Measurements from ENCODE around the gene UBE2K. TPM values are rescaled to one million over a fixed set of nuclear protein-coding genes. Genes with fewer than 3 reads are reported as not detected.
"Not testable (repeated sequence)": the region's sequence is repeated elsewhere in the genome, so short reads cannot be mapped to it uniquely, and the experiment has no call there.

UBE2K gene
- total RNA-seq, 1 donor from 2014 or later = 68.7 TPM

DNA sequence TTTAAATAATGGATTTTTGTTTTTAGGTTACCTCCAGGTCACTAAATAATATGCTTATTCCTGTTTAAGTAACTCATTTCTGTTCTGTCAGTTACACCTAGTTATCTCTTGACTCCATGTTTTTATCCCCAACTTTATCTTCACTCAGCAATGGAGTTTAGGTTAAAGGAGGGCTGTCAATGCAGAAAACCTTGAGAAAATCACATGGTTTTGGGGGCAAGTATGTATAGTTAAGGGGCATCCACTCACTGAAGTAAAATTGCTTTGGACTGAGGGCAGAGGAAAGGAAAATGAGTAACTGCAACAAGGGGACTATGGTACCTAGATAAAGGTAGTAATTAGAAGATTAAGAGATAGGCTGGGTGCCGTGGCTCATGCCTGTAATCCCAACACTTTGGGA, 87.1 kb downstream of the UBE2K start:
- Mint-ChIP-seq H3K4me3 (no peak overlapping the region), H3K27ac (no peak overlapping the region), H3K4me1 (no peaks in the 10 kb centered on the region), H3K27me3 (ENCODE audit: low read depth) (no peaks in the 10 kb centered on the region), H3K9me3 (peaks cover 7% of the 10 kb centered on the region), H3K36me3 (peaks cover 8% of the 10 kb centered on the region)
- no peak for DNase-seq (ENCODE audit: low spot score in 2 of 2, unreplicated experiment in 2 of 2)
- TF ChIP-seq, protein P1, sequence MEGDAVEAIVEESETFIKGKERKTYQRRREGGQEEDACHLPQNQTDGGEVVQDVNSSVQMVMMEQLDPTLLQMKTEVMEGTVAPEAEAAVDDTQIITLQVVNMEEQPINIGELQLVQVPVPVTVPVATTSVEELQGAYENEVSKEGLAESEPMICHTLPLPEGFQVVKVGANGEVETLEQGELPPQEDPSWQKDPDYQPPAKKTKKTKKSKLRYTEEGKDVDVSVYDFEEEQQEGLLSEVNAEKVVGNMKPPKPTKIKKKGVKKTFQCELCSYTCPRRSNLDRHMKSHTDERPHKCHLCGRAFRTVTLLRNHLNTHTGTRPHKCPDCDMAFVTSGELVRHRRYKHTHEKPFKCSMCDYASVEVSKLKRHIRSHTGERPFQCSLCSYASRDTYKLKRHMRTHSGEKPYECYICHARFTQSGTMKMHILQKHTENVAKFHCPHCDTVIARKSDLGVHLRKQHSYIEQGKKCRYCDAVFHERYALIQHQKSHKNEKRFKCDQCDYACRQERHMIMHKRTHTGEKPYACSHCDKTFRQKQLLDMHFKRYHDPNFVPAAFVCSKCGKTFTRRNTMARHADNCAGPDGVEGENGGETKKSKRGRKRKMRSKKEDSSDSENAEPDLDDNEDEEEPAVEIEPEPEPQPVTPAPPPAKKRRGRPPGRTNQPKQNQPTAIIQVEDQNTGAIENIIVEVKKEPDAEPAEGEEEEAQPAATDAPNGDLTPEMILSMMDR (IDR thresholded peaks at IDR 0.05; ENCODE audit: unreplicated experiment) = no peak

DNA sequence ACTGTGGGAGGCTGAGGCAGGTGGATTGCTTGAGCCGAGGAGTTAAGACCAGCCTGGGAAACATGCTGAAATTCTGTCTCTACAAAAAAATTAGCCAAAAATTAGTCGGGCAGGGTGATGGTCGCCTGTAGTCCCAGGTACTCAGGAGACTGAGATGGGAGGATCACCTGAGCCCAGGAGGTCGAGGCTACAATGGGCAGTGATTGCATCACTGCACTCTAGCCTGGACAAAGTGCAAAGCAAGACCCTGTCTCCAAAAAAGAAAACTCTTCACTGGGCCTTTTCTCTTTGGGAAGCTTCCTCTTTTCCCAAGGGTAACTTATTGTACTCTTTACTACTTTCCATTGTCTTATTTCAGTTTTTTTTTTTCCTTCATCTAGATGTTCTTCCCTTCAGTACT, 88.9 kb downstream of the UBE2K start:
- H3K4me3 Mint-ChIP-seq = no peak overlapping the region
- no peak overlapping the region for H3K27ac Mint-ChIP-seq
- peaks cover 4% of the 10 kb centered on the region for H3K9me3 Mint-ChIP-seq
- H3K4me1 Mint-ChIP-seq = no peaks in the 10 kb centered on the region
- TF ChIP-seq, protein P1 (IDR thresholded peaks at IDR 0.05; ENCODE audit: unreplicated experiment) = no peak
- no peaks in the 10 kb centered on the region for H3K36me3 Mint-ChIP-seq
- no peak for DNase-seq (ENCODE audit: low spot score in 2 of 2, unreplicated experiment in 2 of 2)
- no peaks in the 10 kb centered on the region for H3K27me3 Mint-ChIP-seq (ENCODE audit: low read depth)

DNA sequence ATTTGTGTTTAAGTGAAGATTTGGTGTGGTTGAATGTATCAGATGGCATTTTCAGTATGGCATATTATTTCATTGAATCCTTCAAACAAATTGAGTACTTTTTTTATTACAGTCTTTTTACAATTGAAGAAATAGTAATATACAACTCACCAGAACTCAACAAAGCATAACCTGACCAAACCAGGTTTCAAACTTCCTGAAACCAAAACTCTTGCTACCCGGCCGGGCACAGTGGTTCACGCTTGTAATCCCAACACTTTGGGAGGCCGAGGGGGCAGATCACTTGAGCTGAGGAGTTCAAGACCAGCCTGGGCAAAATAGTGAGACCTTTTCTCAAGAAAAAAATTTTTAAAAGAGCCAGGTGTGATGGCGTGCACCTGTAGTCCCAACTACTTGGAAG, 94.2 kb downstream of the UBE2K start:
- Mint-ChIP-seq H3K27ac (no peak overlapping the region), H3K4me1 (no peaks in the 10 kb centered on the region), H3K27me3 (ENCODE audit: low read depth) (no peaks in the 10 kb centered on the region), H3K36me3 (no peaks in the 10 kb centered on the region), H3K4me3 (no peak overlapping the region), H3K9me3 (peaks cover 4% of the 10 kb centered on the region)
- TF ChIP-seq, protein P1 (IDR thresholded peaks at IDR 0.05; ENCODE audit: unreplicated experiment) = no peak
- DNase-seq (ENCODE audit: low spot score in 2 of 2, unreplicated experiment in 2 of 2) = no peak

DNA sequence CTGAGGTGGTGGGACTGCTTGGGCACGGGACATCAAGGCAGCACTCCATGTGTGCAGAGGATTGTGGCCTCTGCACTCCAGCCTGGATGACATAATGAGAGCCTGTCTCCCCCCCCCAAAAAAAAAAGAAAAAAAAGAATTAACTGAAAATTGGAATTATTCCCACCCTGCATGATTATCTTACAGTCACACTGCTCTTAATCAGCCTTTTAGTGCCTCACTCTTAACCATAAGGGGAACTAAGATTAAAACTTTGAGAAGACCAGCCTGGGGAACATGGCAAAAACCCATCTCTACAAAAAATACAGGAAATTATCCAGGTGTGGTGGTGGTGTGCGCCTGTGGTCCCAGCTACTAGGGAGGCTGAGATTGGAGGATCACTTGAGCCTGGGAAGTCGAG, 94.6 kb downstream of the UBE2K start:
- Mint-ChIP-seq H3K27me3 (ENCODE audit: low read depth) (no peaks in the 10 kb centered on the region), H3K9me3 (peaks cover 4% of the 10 kb centered on the region), H3K36me3 (no peaks in the 10 kb centered on the region), H3K4me3 (no peak overlapping the region), H3K4me1 (no peaks in the 10 kb centered on the region), H3K27ac (no peak overlapping the region)
- TF ChIP-seq, protein P1 (IDR thresholded peaks at IDR 0.05; ENCODE audit: unreplicated experiment) = no peak
- DNase-seq (ENCODE audit: low spot score in 2 of 2, unreplicated experiment in 2 of 2) = no peak

DNA sequence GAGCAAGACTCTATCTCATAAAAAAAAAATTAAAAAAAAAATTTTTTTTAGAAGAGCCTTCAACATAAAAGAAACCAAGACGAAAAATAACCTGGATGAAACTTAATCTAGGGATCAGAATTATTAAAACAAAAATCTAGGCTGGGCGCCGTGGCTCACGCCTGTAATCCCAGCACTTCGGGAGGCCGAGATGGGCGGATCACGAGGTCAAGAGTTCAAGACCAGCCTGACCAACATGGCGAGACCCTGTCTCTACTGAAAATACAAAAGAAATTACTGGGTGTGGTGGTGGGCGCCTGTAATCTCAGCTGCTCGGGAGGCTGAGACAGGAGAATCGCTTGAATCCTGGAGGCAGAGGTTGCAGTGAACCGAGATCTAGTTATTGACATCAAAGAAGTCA, 95.0 kb downstream of the UBE2K start:
- not testable (repeated sequence) for H3K4me3 Mint-ChIP-seq; H3K36me3 Mint-ChIP-seq; DNase-seq (ENCODE audit: low spot score in 2 of 2, unreplicated experiment in 2 of 2); H3K4me1 Mint-ChIP-seq; H3K27ac Mint-ChIP-seq; H3K27me3 Mint-ChIP-seq (ENCODE audit: low read depth); H3K9me3 Mint-ChIP-seq

DNA sequence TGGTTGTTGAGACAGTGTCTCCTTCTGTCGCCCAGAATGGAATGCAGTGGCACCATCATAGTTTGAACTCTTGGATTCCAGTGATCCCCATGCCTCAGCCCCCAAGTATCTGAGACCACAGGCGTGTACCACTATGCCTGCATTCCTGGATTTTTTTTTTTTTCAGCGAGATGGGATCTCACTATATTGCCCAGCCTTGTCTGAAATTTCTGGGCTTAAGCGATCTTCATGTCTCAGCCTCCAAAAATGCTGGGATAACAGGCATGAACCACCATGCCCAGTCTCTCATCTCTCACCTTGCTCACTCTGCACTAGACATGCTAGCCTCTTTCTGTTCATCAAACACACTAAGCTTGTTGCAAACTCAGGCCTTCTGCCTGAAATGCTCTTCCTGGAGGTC, 104.1 kb downstream of the UBE2K start:
- no peak overlapping the region for H3K4me3 Mint-ChIP-seq
- TF ChIP-seq, protein P1 (IDR thresholded peaks at IDR 0.05; ENCODE audit: unreplicated experiment) = no peak
- H3K27me3 Mint-ChIP-seq (ENCODE audit: low read depth) = no peaks in the 10 kb centered on the region
- no peaks in the 10 kb centered on the region for H3K4me1 Mint-ChIP-seq
- no peak overlapping the region for H3K27ac Mint-ChIP-seq
- DNase-seq (ENCODE audit: low spot score in 2 of 2, unreplicated experiment in 2 of 2) = no peak
- H3K9me3 Mint-ChIP-seq = no peaks in the 10 kb centered on the region
- H3K36me3 Mint-ChIP-seq = no peaks in the 10 kb centered on the region
